Sigmoid colon (tissue), 7 donors: ENCODE data around the gene CYP27B1. TPM values are rescaled to one million over a fixed set of nuclear protein-coding genes. Genes with fewer than 3 reads are reported as not detected.

Experiments
- DNase-seq: peaks from one replicate; pipeline ENCODE4 v3.0.0-alpha.2; 2019
- H3K27ac ChIP-seq, 4 donors: fragments of 200-600 bp; sonication (generic); one replicate each; pipeline ENCODE4 v1.5.1; 2016 to 2019; ENCODE audit warnings: mild to moderate bottlenecking in 1 of 4
- H3K27me3 ChIP-seq, 3 donors: fragments of 200-600 bp; sonication (generic); one replicate each; pipeline ENCODE4 v1.5.1; 2019; ENCODE audit warnings: mild to moderate bottlenecking in 1 of 3
- H3K36me3 ChIP-seq, 4 donors: fragments of 200-600 bp; sonication (generic); one replicate each; pipeline ENCODE4 v1.5.1; 2016 to 2019
- H3K4me1 ChIP-seq, 4 donors: fragments of 200-600 bp; sonication (generic); one replicate each; pipeline ENCODE4 v1.5.1; 2017 to 2019
- H3K4me3 ChIP-seq, 4 donors: fragments of 200-600 bp; sonication (generic); one replicate each; pipeline ENCODE4 v1.5.1; 2017 to 2019; ENCODE audit warnings: mild to moderate bottlenecking in 2 of 4, moderate library complexity in 1 of 4
- H3K9me3 ChIP-seq, 4 donors: fragments of 200-600 bp in 3 of 4; sonication (generic) in 3 of 4; one replicate each; pipeline versions ENCODE4 v1.5.1 to v1.6.1; 2013 to 2019
- CTCF ChIP-seq, 4 experiments: fragments of 450-650 bp in 3 of 4; fragments of 200-600 bp in 1 of 4; IDR thresholded peaks; one replicate each; pipeline ENCODE4 v1.5.1; 2016 to 2019; ENCODE audit warnings: antibody characterized with exemption in 4 of 4, mild to moderate bottlenecking in 3 of 4, moderate library complexity in 2 of 4
- EP300 ChIP-seq, 4 donors: sonication (generic); formaldehyde crosslinking; IDR thresholded peaks; one replicate each; pipeline ENCODE4 v1.6.1; 2017; ENCODE audit warnings: antibody characterized with exemption in 4 of 4
- POLR2A ChIP-seq, 2 donors: fragments of 450-650 bp; IDR thresholded peaks; one replicate each; pipeline ENCODE4 v1.6.1; 2016; ENCODE audit warnings: antibody characterized with exemption in 2 of 2, mild to moderate bottlenecking in 2 of 2, moderate library complexity in 2 of 2
- POLR2AphosphoS5 ChIP-seq, 4 donors: sonication (generic); formaldehyde crosslinking; IDR thresholded peaks; one replicate each; pipeline ENCODE4 v1.6.1; 2017; ENCODE audit warnings: antibody characterized with exemption in 4 of 4
- WGBS, 2 donors: extraction: QIAGEN DNeasy Blood & Tissue Kit; methylation state at CpG; one replicate each; pipeline ENCODE4 v1.1.7; 2013; 5-methylcytosine and 5-hydroxymethylcytosine counted together
- intact Hi-C: fragments of 100-400 bp; cut with DNase I; formaldehyde crosslinking; loops from one replicate; pipeline ENCODE4 v1.15.1; 2023
- polyA plus RNA-seq, 3 donors: library from polyadenylated mRNA; stranded (reverse); fragments of 200-250 nt; gene quantifications; one replicate each; pipeline ENCODE4 v1.2.3, GENCODE V29; 2013
- total RNA-seq, 4 donors: library from RNA; depleted of rRNA; stranded (reverse); fragments of >200 nt; gene quantifications; one replicate each; pipeline ENCODE4 v1.1.0, GENCODE V29; 2016
- donor health status: healthy with polysubstance abuse.
- donor health status: Bipolar disorder and iron deficiency.
- donor health status: healthy.

CYP27B1 gene
- total and polyA plus RNA-seq, 7 donors: 0.28 to 2.0 (median 1.2) TPM; not detected in 4

DNA sequence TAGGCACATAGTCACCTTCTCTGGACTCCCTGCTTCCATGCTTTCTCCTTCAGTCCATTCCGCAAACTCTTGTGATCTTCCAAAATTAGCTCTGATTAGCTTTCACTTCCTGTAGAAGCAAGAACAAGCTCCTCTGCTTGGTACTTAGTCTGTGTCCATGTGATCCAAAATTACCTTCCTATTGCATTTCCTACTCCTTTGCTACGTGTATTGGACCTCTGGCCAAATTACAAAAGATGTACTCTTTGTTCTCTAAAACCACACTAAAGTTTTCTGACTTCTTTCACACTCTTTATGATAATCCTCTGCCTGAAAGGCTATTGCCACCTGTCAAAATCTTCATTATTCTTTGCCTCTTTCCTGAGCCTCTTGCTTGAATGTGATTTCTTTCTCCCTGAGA, 14.9 kb upstream of the CYP27B1 start:
- no peak for DNase-seq
- TF ChIP-seq CTCF (IDR thresholded peaks at IDR 0.05): no peak
- no peak for TF ChIP-seq POLR2AphosphoS5 (IDR thresholded peaks at IDR 0.05)
- no peak for TF ChIP-seq EP300 (IDR thresholded peaks at IDR 0.05)
- TF ChIP-seq POLR2A (IDR thresholded peaks at IDR 0.05): no peak
- intact Hi-C loops: loop anchor here (1.0 to 10.0 kb wide), 2 partner anchors 53 to 124 kb away; no protein-coding TSS in a partner anchor
- Histone ChIP-seq H3K27me3 (no peaks in the 10 kb centered on the region), H3K4me1 (peaks cover 0 to 19% (median 14%) of the 10 kb centered on the region in 4 donors), H3K27ac (no peak overlapping the region), H3K36me3 (peaks cover 2 to 23% (median 6%) of the 10 kb centered on the region in 4 donors), H3K4me3 (no peak overlapping the region), H3K9me3 (no peaks in the 10 kb centered on the region)
- 72 to 88% methylated on average over 2 of the region's 2 CpGs for WGBS, 2 donors

- no peak overlapping the region for H3K4me3 ChIP-seq
- WGBS, 2 donors: 86 to 94% methylated on average over 3 of the region's 3 CpGs
- peaks cover 0 to 17% (median 1%) of the 10 kb centered on the region in 4 donors for H3K36me3 ChIP-seq
- no peaks in the 10 kb centered on the region for H3K9me3 ChIP-seq
- H3K27me3 ChIP-seq: no peaks in the 10 kb centered on the region
- DNase-seq: no peak
- H3K27ac ChIP-seq: no peak overlapping the region
- intact Hi-C loops: loop anchor here (10.0 kb wide), 1 partner anchor 54 kb away; no protein-coding TSS in a partner anchor
- H3K4me1 ChIP-seq: peaks cover 0 to 19% (median 14%) of the 10 kb centered on the region in 4 donors
- TF ChIP-seq POLR2A (IDR thresholded peaks at IDR 0.05): no peak
- no peak for TF ChIP-seq POLR2AphosphoS5 (IDR thresholded peaks at IDR 0.05)
- no peak for TF ChIP-seq CTCF (IDR thresholded peaks at IDR 0.05)
- no peak for TF ChIP-seq EP300 (IDR thresholded peaks at IDR 0.05)
Observed at GRCh38 chr12:57781244-57781643, 14.4 kb upstream of the CYP27B1 start.

GRCh38 chr12:57780284-57780897, 13.5 kb upstream of the CYP27B1 start:
- no peak overlapping the region for H3K4me3 ChIP-seq
- TF ChIP-seq POLR2AphosphoS5 (IDR thresholded peaks at IDR 0.05) (no peak), POLR2A (IDR thresholded peaks at IDR 0.05) (no peak), EP300 (IDR thresholded peaks at IDR 0.05) (no peak), CTCF (IDR thresholded peaks at IDR 0.05) (no peak)
- no peak for DNase-seq
- H3K36me3 ChIP-seq: peaks cover 0 to 16% (median 0%) of the 10 kb centered on the region in 4 donors
- intact Hi-C loops: loop anchor here (10.0 kb wide), 1 partner anchor 54 kb away; no protein-coding TSS in a partner anchor
- WGBS, 2 donors: 89 to 91% methylated on average over 4 of the region's 4 CpGs
- H3K27me3 ChIP-seq: no peaks in the 10 kb centered on the region
- no peaks in the 10 kb centered on the region for H3K9me3 ChIP-seq
- H3K4me1 ChIP-seq: peaks cover 0 to 19% (median 14%) of the 10 kb centered on the region in 4 donors
- H3K27ac ChIP-seq: no peak overlapping the region

GRCh38 chr12:57779736-57780135, 12.9 kb upstream of the CYP27B1 start:
- Histone ChIP-seq H3K4me3 (no peak overlapping the region), H3K27me3 (no peaks in the 10 kb centered on the region), H3K36me3 (peaks cover 0 to 17% (median 0%) of the 10 kb centered on the region in 4 donors), H3K4me1 (peaks cover 0 to 19% (median 14%) of the 10 kb centered on the region in 4 donors), H3K27ac (no peak overlapping the region), H3K9me3 (no peaks in the 10 kb centered on the region)
- DNase-seq: no peak
- intact Hi-C loops: loop anchor here (10.0 kb wide), 1 partner anchor 55 kb away; no protein-coding TSS in a partner anchor
- TF ChIP-seq CTCF (IDR thresholded peaks at IDR 0.05) (no peak), POLR2AphosphoS5 (IDR thresholded peaks at IDR 0.05) (no peak), POLR2A (IDR thresholded peaks at IDR 0.05) (no peak), EP300 (IDR thresholded peaks at IDR 0.05) (no peak)
- 70 to 79% methylated on average over 1 of the region's 1 CpG for WGBS, 2 donors
